ENCODE results near the gene CAPN8.
A peak's percentile ranks its signal among the peaks of the same experiment; 100 is the strongest.

Gene CAPN8

DNA sequence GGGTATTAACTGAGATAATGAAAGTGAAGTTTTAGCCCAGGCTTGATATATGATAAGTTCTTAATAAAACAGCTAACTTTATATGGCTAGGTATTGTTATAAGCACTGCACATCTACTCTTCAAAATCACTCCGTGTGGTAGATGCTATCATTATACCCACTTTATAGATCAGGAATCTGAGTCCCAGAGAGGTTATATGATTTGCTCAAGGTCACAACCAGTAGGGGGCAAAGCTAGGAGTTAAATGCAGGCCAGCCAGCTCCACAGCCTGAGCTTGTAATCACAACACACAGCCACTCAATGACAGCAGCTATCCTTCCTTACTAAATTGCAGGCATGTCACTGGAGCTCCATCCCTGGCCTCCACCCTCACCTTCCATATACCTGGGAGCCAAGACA, 115.8 kb downstream of the CAPN8 start:
- TF ChIP-seq, protein P1, sequence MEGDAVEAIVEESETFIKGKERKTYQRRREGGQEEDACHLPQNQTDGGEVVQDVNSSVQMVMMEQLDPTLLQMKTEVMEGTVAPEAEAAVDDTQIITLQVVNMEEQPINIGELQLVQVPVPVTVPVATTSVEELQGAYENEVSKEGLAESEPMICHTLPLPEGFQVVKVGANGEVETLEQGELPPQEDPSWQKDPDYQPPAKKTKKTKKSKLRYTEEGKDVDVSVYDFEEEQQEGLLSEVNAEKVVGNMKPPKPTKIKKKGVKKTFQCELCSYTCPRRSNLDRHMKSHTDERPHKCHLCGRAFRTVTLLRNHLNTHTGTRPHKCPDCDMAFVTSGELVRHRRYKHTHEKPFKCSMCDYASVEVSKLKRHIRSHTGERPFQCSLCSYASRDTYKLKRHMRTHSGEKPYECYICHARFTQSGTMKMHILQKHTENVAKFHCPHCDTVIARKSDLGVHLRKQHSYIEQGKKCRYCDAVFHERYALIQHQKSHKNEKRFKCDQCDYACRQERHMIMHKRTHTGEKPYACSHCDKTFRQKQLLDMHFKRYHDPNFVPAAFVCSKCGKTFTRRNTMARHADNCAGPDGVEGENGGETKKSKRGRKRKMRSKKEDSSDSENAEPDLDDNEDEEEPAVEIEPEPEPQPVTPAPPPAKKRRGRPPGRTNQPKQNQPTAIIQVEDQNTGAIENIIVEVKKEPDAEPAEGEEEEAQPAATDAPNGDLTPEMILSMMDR (IDR thresholded peaks at IDR 0.05; ENCODE audit: insufficient read depth, low read length, poor library complexity, severe bottlenecking), result peak; percentile 35
- Histone ChIP-seq H3K4me3 (replicated peaks; ENCODE audit: low read depth, low read length) (no peak overlapping the region), H3K36me3 (ENCODE audit: control insufficient read depth, insufficient read depth, low read length) (no peaks in the 10 kb centered on the region), H3K27me3 (replicated peaks; ENCODE audit: control insufficient read depth, insufficient read depth, low read length) (no peaks in the 10 kb centered on the region; the same call in 1 of the 2 replicates)
- no peak for DNase-seq (ENCODE audit: extremely low read depth, insufficient read length)

DNA sequence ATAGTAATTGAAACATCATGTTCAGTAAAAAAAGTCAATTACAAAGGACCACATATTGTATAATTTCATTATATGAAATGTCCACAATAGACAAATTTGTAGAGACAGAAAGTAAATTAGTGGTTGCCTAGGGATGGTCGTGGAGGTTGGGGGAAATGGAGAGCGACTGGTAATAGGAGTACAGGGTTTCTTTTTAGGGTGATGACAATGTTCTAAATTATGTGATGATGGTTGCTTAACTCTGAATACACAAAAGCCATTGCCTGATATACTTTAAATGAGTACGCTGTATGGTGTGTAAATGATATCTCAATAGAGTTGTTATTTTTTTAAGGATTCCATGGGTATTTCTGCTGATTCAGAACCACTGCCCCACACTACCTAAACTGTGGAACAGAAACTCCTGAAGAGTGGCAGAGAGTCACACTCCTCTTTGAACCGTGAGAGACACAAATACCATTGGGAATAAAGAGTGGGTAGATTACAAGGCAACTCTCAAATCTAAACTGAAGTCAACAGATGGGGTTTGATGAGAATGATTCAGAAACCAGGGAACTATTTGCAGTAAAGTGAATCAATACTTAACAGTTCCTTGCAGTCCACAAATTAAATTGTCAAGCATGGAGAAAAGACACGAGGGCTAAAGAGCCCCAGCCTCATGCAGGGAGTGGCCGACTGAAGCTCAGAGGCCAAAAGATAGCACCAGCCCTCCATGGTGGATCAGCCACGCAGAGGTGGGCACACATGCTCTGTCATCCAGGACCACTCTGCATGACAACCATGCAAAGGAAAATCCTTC, 118.0 kb downstream of the CAPN8 start:
- TF ChIP-seq, protein P1 (IDR thresholded peaks at IDR 0.05; ENCODE audit: insufficient read depth, low read length, poor library complexity, severe bottlenecking), result no peak
- no peak for DNase-seq (ENCODE audit: extremely low read depth, insufficient read length)

DNA sequence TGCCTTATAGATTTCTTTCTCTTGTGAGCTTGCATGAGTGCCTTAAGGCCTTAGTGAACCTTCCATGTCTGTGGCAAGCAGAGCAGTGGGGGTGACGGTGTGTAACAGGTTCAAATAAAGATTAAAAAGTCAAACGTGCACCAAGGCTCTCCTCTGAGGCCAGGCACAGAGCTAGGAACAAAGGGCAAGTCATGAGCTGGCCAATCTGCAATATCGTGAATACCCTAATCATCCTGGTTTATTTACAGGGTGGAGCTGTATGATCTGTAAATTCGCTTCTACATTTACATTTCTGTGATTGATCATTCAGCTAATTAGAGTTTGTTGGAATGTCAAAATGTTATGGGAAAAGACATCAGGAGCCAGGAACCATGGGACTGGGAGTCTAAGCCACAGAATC, 120.2 kb downstream of the CAPN8 start:
- H3K4me3 ChIP-seq (replicated peaks; ENCODE audit: low read depth, low read length), result no peak overlapping the region
- no peaks in the 10 kb centered on the region; the same call in 1 of the 2 replicates for H3K27me3 ChIP-seq (replicated peaks; ENCODE audit: control insufficient read depth, insufficient read depth, low read length)
- TF ChIP-seq, protein P1 (IDR thresholded peaks at IDR 0.05; ENCODE audit: insufficient read depth, low read length, poor library complexity, severe bottlenecking), result no peak
- H3K36me3 ChIP-seq (ENCODE audit: control insufficient read depth, insufficient read depth, low read length), result no peaks in the 10 kb centered on the region
- DNase-seq (ENCODE audit: extremely low read depth, insufficient read length), result no peak

More for the DNA sequence above, 118.0 kb downstream of the CAPN8 start:
- Histone ChIP-seq H3K4me3 (replicated peaks; ENCODE audit: low read depth, low read length) (no peak overlapping the region), H3K27me3 (replicated peaks; ENCODE audit: control insufficient read depth, insufficient read depth, low read length) (no peaks in the 10 kb centered on the region), H3K36me3 (ENCODE audit: control insufficient read depth, insufficient read depth, low read length) (no peaks in the 10 kb centered on the region)

DNA sequence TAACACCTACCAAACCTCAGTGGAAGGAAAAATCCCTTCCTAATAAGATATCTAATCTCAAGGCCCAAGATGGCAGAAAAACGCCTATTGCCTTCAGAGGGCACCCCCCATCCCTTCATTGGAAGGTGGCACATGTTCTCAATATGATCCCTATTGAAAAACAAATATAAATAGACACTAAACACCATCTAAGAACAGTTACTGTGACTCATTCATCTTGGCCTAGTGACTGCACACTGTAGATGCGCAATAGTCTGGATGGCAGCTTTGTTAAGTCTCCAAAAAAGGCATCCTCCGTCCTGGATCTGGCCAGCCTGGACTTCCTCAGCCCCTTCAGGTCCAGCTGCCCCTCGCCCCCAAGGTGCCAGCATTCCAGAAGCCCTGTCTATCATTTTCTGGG, 121.9 kb downstream of the CAPN8 start:
- no peak overlapping the region for H3K4me3 ChIP-seq (replicated peaks; ENCODE audit: low read depth, low read length)
- DNase-seq (ENCODE audit: extremely low read depth, insufficient read length), result no peak
- TF ChIP-seq, protein P1 (IDR thresholded peaks at IDR 0.05; ENCODE audit: insufficient read depth, low read length, poor library complexity, severe bottlenecking), result no peak

GRCh38 chr1:223542831-223543230, 122.7 kb downstream of the CAPN8 start:
- H3K27me3 ChIP-seq (replicated peaks; ENCODE audit: control insufficient read depth, insufficient read depth, low read length), result no peaks in the 10 kb centered on the region; the same call in 1 of the 2 replicates
- no peak for DNase-seq (ENCODE audit: extremely low read depth, insufficient read length)
- TF ChIP-seq, protein P1 (IDR thresholded peaks at IDR 0.05; ENCODE audit: insufficient read depth, low read length, poor library complexity, severe bottlenecking), result no peak
- no peak overlapping the region for H3K4me3 ChIP-seq (replicated peaks; ENCODE audit: low read depth, low read length)
- H3K36me3 ChIP-seq (ENCODE audit: control insufficient read depth, insufficient read depth, low read length), result no peaks in the 10 kb centered on the region

More for the DNA sequence above, 121.9 kb downstream of the CAPN8 start:
- Histone ChIP-seq H3K36me3 (ENCODE audit: control insufficient read depth, insufficient read depth, low read length) (no peaks in the 10 kb centered on the region), H3K27me3 (replicated peaks; ENCODE audit: control insufficient read depth, insufficient read depth, low read length) (no peaks in the 10 kb centered on the region; the same call in 1 of the 2 replicates)

Data from GM06990 (cell line).